HG03064 (cell line): ENCODE data around the gene DENND10.
A peak's percentile ranks its signal among the peaks of the same experiment; 100 is the strongest.
"Not testable (repeated sequence)": the region's sequence is repeated elsewhere in the genome, so short reads cannot be mapped to it uniquely, and the experiment has no call there.

ENCODE experiments used
- ATAC-seq: cut with Tn5 transposase; IDR thresholded peaks from one replicate; pipeline ENCODE4 v1.9.1; 2021; ENCODE audit warnings: low read depth; ENCODE audit not compliant: unreplicated experiment

DENND10 gene

GRCh38 chr10:119165171-119166117, 61.5 kb downstream of the DENND10 start, which contains the start of gene SFXN4:
SFXN4 (minus strand) TSS chr10:119165714; CDS start chr10:119165647, 67 bp downstream.
- peak; percentile 92 for ATAC-seq

DNA sequence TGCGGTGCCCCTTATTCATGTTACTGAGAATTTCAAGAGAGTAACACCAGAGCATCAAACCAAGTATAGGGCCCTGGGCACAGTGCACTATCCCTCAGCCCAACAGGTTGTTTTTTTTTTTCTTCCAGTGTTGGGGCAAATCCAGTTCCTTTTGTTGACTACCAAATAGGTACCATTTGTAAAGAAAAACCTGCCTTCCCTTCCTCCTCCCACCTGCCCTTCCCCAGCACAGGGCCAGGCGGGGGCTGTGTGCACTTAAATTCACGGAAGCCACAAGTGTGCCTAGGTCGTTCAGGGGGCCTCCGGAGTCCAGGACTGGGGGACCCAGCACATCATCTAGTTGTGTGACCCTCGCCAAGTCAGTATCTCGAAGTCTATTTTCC, 62.2 kb downstream of the DENND10 start:
- ATAC-seq = no peak

DNA sequence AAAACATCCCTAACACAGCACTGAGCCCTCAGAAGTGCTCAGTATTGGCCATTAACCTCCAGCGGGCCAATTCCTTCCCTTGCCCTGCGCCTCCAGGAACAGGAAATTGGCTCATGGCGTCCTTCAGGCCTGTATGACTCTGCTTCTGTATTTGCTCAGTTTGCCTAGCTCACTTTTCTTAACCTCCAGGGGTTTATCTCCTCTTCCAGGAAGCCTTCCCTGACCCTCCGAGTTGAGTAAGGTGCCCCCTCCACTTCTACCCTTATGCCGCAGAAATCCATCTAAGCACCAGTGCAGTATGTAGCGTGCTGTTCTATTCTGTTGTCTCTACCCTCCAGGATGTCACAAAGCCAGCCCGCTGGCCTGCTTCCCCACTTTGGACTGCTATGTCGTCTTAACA, 62.7 kb downstream of the DENND10 start:
- ATAC-seq = no peak

GRCh38 chr10:119167041-119167440, 63.1 kb downstream of the DENND10 start:
- ATAC-seq = no peak

DNA sequence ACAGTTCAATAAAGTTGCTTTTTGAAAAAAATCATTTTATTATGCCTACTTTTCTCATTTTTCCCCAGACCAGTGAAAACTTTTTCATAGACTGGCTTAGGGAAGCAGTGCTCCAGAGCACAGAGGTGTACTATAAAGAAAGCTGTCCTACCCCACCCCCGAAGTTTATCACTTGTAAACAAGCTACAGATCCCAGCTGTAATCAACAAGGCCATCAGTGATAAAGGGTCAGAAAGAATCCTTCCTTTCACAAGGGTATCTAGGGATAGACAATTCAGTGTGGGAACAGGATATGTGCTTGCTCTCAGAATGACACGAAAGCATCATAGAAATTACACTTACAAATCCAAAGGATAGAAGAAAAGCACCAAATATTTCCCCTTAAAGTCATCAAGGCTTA, 70.2 kb downstream of the DENND10 start:
- no peak for ATAC-seq

DNA sequence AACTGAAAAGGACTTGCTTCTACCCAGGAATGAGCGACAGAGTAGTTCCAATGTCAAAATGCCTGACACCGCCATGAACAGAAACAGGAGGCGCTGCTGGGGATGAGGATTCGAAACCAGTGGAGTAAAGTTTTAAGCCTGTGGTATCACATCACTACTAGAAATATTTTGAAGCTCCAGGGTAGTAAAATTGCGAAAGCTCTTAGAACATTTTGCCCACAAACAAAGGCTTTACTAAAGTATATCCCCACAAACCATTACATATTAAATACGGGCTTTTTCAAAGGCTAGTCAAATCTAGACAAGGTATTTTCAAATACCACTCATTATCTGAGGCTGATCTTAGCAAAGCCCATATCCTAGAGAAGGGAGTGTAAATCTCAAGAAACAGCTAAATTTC, 72.3 kb downstream of the DENND10 start:
- no peak for ATAC-seq

DNA sequence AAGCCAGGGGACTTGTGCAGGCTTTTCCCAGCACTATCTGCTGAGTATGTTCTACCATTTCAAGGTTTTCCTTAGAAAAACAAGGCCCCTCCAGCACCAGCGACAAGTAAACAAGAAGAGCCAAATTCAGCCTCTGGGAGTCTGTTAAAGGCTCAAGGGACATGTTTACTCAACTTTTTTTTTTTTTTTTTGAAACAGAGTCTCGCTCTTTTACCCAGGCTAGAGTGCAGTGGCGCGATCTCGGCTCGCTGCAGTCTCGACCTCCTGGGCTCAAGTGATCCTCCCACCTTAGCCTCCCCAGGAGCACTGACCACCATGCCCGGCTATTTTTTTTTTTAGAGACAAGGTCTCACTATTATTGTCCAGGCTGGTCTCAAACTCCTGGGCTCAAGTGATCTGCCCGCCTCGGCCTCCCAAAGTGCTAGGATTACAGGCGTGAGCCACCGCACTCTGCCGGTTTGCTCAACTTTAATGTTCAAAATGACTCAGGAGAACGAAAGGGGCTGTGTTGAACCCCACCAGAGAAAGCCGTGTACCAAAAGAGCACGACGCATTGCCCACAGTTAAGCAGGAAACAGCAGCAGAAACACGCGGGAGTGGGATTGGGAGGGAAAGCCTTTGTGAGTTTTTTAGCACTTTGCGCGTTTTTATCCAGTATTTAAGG, 73.9 kb downstream of the DENND10 start:
- no peak for ATAC-seq

DNA sequence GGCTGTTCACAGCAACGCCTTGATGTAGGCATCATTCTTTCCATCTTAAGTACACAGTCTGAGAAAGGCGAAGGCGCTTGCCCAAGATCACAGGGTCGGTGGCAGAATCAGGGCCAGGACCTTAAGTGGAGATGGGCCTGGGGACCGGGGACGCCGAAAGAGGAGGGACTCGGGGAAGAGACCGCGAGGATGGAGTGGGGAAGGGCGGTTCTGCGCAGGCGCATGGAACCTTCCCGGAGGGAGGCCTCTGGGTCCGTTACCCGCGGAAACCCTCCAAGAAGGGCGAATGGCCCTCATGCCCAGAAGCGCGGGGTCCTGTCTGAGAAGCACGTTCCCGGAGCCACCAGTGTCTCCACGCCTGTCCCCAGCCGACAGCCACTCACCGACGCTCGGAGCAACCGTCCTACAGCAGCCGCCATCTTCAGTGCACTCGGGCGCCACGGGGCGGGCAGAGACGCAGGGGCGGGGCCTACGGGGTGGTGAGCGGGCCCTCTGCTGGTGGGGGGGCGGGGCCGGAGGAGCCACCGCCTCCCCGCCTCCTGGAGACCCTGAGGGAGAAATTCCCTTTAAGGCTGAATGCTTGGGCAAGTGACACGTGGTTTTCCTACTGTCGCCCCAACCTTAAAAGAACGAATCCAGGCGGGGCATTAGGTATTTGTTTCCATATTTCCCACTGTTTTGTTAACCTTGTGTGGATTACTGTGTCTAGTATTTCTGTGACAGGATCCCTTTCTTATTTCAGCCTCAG, 74.6 kb downstream of the DENND10 start, which contains the start of gene PRDX3:
TSS of gene PRDX3 (minus strand) at position 441 of the 748 bp plus-strand sequence. CDS start at position 419, 22 bp downstream.
- ATAC-seq = peak; percentile 91

DNA sequence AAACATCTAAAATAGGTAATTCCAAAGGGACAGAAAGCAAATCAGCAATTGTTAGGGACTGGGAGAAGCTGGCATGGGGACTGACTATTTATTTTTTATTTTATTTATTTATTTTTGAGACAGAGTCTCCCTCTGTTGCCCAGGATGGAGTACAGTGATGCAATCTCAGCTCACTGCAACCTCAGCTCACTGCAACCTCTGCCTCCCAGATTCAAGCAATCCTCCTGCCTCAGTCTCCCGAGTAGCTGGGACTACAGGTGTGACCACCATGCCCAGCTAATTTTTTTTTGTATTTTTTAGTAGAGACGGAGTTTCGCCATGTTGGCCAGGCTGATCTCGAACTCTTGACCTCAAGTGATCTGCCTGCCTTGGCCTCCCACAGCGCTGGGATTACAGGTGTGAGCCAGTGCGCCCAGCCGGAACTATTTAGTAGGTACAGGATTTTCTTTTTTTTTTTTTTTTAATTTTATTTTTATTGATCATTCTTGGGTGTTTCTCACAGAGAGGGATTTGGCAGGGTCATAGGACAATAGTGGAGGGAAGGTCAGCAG, 77.0 kb downstream of the DENND10 start:
- not testable (repeated sequence) for ATAC-seq

GRCh38 chr10:119183664-119184412, 79.9 kb downstream of the DENND10 start:
- ATAC-seq = no peak
